ENCODE results near the gene PTPRT. TPM values are rescaled to one million over a fixed set of nuclear protein-coding genes. Genes with fewer than 3 reads are reported as not detected.

The PTPRT gene
- total and polyA plus RNA-seq, 2 of the 4 experiments (the other 2 are of a cell fraction), result not detected

- H3K4me2 ChIP-seq (ENCODE audit: low read depth, low read length), result no peak overlapping the region
- H4K91ac ChIP-seq (ENCODE audit: insufficient read depth, low read depth, low read length), result no peak overlapping the region
- BruUV-seq (replicated peaks), result no TSS peak
- H3K4ac ChIP-seq (ENCODE audit: low read depth, low read length), result no peak overlapping the region
- H2AK9ac ChIP-seq (replicated peaks; ENCODE audit: low read depth, low read length, poor library complexity), result no peak overlapping the region
- no peak overlapping the region for H2BK5ac ChIP-seq (ENCODE audit: low read depth, low read length, poor library complexity, severe bottlenecking)
- intact Hi-C loops (cut with micrococcal nuclease), result no loop called here
- DNase-seq, result no peak
- no peaks in the 10 kb centered on the region for H3K27me3 ChIP-seq (ENCODE audit: control insufficient read depth, insufficient read depth, low read length)
- no peak overlapping the region for H2BK20ac ChIP-seq (ENCODE audit: low read depth, low read length)
- H3K23ac ChIP-seq (ENCODE audit: low read depth, low read length), result no peak overlapping the region
- dilution Hi-C loops (cut with HindIII; ENCODE audit: low sequenced_read_pairs, unreplicated experiment), result no loop called here
- TF ChIP-seq USF2 (IDR thresholded peaks at IDR 0.05; ENCODE audit: low read depth, low read length), result no peak
- no peak for TF ChIP-seq RCOR1 (IDR thresholded peaks at IDR 0.05; ENCODE audit: insufficient replicate concordance, low read length)
- TF ChIP-seq RAD21 (IDR thresholded peaks at IDR 0.05; ENCODE audit: low read length), result no peak
- TF ChIP-seq, protein P1, sequence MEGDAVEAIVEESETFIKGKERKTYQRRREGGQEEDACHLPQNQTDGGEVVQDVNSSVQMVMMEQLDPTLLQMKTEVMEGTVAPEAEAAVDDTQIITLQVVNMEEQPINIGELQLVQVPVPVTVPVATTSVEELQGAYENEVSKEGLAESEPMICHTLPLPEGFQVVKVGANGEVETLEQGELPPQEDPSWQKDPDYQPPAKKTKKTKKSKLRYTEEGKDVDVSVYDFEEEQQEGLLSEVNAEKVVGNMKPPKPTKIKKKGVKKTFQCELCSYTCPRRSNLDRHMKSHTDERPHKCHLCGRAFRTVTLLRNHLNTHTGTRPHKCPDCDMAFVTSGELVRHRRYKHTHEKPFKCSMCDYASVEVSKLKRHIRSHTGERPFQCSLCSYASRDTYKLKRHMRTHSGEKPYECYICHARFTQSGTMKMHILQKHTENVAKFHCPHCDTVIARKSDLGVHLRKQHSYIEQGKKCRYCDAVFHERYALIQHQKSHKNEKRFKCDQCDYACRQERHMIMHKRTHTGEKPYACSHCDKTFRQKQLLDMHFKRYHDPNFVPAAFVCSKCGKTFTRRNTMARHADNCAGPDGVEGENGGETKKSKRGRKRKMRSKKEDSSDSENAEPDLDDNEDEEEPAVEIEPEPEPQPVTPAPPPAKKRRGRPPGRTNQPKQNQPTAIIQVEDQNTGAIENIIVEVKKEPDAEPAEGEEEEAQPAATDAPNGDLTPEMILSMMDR (conservative IDR thresholded peaks at IDR 0.05; ENCODE audit: low read depth, low read length), result no peak
- no peak for TF ChIP-seq CHD1 (IDR thresholded peaks at IDR 0.05; ENCODE audit: low read depth, low read length)
- TF ChIP-seq RFX5 (IDR thresholded peaks at IDR 0.05; ENCODE audit: low read depth, low read length), result no peak
- TF ChIP-seq CEBPB (IDR thresholded peaks at IDR 0.05; ENCODE audit: low read depth, low read length), result no peak
- no peak for TF ChIP-seq BHLHE40 (IDR thresholded peaks at IDR 0.05; ENCODE audit: low read depth, low read length)
- TF ChIP-seq FOS (IDR thresholded peaks at IDR 0.05; ENCODE audit: low read depth, low read length), result no peak
- TF ChIP-seq POLR2A (IDR thresholded peaks at IDR 0.05; ENCODE audit: low read depth, low read length), result no peak
- CTCF ChIA-PET, result no interaction called here
- H2AFZ ChIP-seq (replicated peaks; ENCODE audit: low read length, poor library complexity), result no peak overlapping the region
- no peak overlapping the region for H3K9ac ChIP-seq (ENCODE audit: low read depth, low read length)
- no peak overlapping the region for H4K5ac ChIP-seq (ENCODE audit: low read depth, low read length)
- no peak overlapping the region for H3K56ac ChIP-seq (ENCODE audit: extremely low read depth, insufficient read depth, low read length)
- WGBS, 2 experiments (ENCODE audit: extremely low coverage in 2 of 2, insufficient read length in 1 of 2), result no CpG with 5 or more reads among the region's 2 CpGs
- no peak overlapping the region for H3K27ac ChIP-seq (ENCODE audit: insufficient read depth, low read length)
- no peak for ATAC-seq (ENCODE audit: low read depth)
- no peaks in the 10 kb centered on the region for H4K20me1 ChIP-seq (ENCODE audit: insufficient read depth, low read length)
- H3K9me1 ChIP-seq (ENCODE audit: insufficient read depth, low read length), result no peaks in the 10 kb centered on the region
- in situ Hi-C loops (cut with MboI; ENCODE audit: low sequenced_read_pairs), result no loop called here
- H3K18ac ChIP-seq (ENCODE audit: low read depth, low read length), result no peak overlapping the region
- no peak overlapping the region for H3K14ac ChIP-seq (replicated peaks; ENCODE audit: low read depth, low read length)
- no peak overlapping the region for H2BK120ac ChIP-seq (ENCODE audit: low read depth, low read length)
- no peaks in the 10 kb centered on the region for H3K36me3 ChIP-seq (ENCODE audit: control insufficient read depth, insufficient read depth, low read length)
- H3K4me1 ChIP-seq (ENCODE audit: control insufficient read depth, insufficient read depth, low read length), result no peaks in the 10 kb centered on the region
- no peak overlapping the region for H3K4me3 ChIP-seq (ENCODE audit: insufficient read depth, low read depth, low read length)
- no peak overlapping the region for H2AK5ac ChIP-seq (ENCODE audit: low read depth, low read length)
- POLR2A ChIA-PET (ENCODE audit: unreplicated experiment), result no interaction called here
- H3K9me3 ChIP-seq (ENCODE audit: control insufficient read depth, insufficient read depth, low read length), result peaks cover 16% of the 10 kb centered on the region
- no peak overlapping the region for H2BK15ac ChIP-seq (ENCODE audit: low read depth, low read length)
- no peaks in the 10 kb centered on the region for H3K79me1 ChIP-seq (ENCODE audit: low read depth in 1 of 2, low read length in 2 of 2)
- H4K8ac ChIP-seq (ENCODE audit: low read depth in 2 of 2, low read length in 2 of 2), result no peak overlapping the region
Measured at GRCh38 chr20:42941629-42942028, 248.1 kb downstream of the PTPRT start.

Data from IMR-90 (cell line).